CD4-positive, alpha-beta T cell treated with Interferon gamma for 1 hour (primary cell): ENCODE results near the gene PAN2.
"Not testable (repeated sequence)": the region's sequence is repeated elsewhere in the genome, so short reads cannot be mapped to it uniquely, and the experiment has no call there.

ENCODE experiments used
- DNase-seq: peaks from one replicate; pipeline ENCODE4 v3.0.0-alpha.2; 2020

PAN2 gene

GRCh38 chr12:56307221-56307965 lies 26.4 kb downstream of the PAN2 start:
- no peak for DNase-seq

- no peak for DNase-seq
Measured at GRCh38 chr12:56304872-56305590, 28.8 kb downstream of the PAN2 start.

- DNase-seq: no peak
Measured at GRCh38 chr12:56304276-56304675, 29.5 kb downstream of the PAN2 start.

GRCh38 chr12:56300644-56301464 lies 32.9 kb downstream of the PAN2 start:
- DNase-seq: no peak

- DNase-seq: peak; percentile 99
Measured at GRCh38 chr12:56299853-56300643, 33.8 kb downstream of the PAN2 start, which contains the start of gene CS. TSS of gene CS (minus strand) at chr12:56300330. CDS start at chr12:56300201, 129 bp downstream.

- no peak for DNase-seq
Measured at GRCh38 chr12:56299308-56299852, 34.4 kb downstream of the PAN2 start.

- DNase-seq: no peak
Measured at GRCh38 chr12:56298828-56299227, 35.0 kb downstream of the PAN2 start.

- no peak for DNase-seq
Measured at GRCh38 chr12:56297400-56297799, 36.4 kb downstream of the PAN2 start.

GRCh38 chr12:56296295-56296694 lies 37.5 kb downstream of the PAN2 start:
- no peak for DNase-seq

- DNase-seq: no peak
Measured at GRCh38 chr12:56293795-56294194, 40.0 kb downstream of the PAN2 start.

GRCh38 chr12:56288705-56289387 lies 45.0 kb downstream of the PAN2 start:
- no peak for DNase-seq

GRCh38 chr12:56286044-56286830 lies 47.6 kb downstream of the PAN2 start:
- no peak for DNase-seq

GRCh38 chr12:56284263-56284662 lies 49.5 kb downstream of the PAN2 start:
- DNase-seq: not testable (repeated sequence)

- no peak for DNase-seq
Measured at GRCh38 chr12:56282579-56282978, 51.2 kb downstream of the PAN2 start.

- DNase-seq: no peak
Measured at GRCh38 chr12:56282030-56282429, 51.8 kb downstream of the PAN2 start.

GRCh38 chr12:56280849-56281248 lies 53.0 kb downstream of the PAN2 start:
- DNase-seq: no peak

- no peak for DNase-seq
Measured at GRCh38 chr12:56278905-56279304, 54.9 kb downstream of the PAN2 start.

GRCh38 chr12:56274299-56274698 lies 59.5 kb downstream of the PAN2 start:
- DNase-seq: no peak

GRCh38 chr12:56272468-56272867 lies 61.3 kb downstream of the PAN2 start:
- not testable (repeated sequence) for DNase-seq

GRCh38 chr12:56271031-56271430 lies 62.8 kb downstream of the PAN2 start:
- DNase-seq: no peak
